Astrocyte (in vitro differentiated cells and primary cell): Measurements from ENCODE around the gene FBLN5.

Source experiments
- EZH2 ChIP-seq: IDR thresholded peaks from 2 replicates; pipeline ENCODE4 v1.6.1; 2012; ENCODE audit warnings: mild to moderate bottlenecking, low read length, inconsistent platforms; ENCODE audit not compliant: insufficient read depth
- TF ChIP-seq, protein P1 (sequence below): IDR thresholded peaks from 2 replicates; pipeline ENCODE4 v1.5.1; 2011; ENCODE audit warnings: low read depth, mild to moderate bottlenecking, inconsistent platforms, low read length, moderate library complexity; ENCODE audit not compliant: insufficient read depth

GRCh38 chr14:91845652-91846051 lies 101.8 kb downstream of the FBLN5 start:
- TF ChIP-seq, protein P1, sequence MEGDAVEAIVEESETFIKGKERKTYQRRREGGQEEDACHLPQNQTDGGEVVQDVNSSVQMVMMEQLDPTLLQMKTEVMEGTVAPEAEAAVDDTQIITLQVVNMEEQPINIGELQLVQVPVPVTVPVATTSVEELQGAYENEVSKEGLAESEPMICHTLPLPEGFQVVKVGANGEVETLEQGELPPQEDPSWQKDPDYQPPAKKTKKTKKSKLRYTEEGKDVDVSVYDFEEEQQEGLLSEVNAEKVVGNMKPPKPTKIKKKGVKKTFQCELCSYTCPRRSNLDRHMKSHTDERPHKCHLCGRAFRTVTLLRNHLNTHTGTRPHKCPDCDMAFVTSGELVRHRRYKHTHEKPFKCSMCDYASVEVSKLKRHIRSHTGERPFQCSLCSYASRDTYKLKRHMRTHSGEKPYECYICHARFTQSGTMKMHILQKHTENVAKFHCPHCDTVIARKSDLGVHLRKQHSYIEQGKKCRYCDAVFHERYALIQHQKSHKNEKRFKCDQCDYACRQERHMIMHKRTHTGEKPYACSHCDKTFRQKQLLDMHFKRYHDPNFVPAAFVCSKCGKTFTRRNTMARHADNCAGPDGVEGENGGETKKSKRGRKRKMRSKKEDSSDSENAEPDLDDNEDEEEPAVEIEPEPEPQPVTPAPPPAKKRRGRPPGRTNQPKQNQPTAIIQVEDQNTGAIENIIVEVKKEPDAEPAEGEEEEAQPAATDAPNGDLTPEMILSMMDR, result no peak
- no peak for TF ChIP-seq EZH2
